Bronchial epithelial cell (primary cell): ENCODE results near the gene LRP2. TPM values are rescaled to one million over a fixed set of nuclear protein-coding genes. Genes with fewer than 3 reads are reported as not detected.

Experiments used
- DNase-seq: peaks from one replicate; pipeline ENCODE4 v3.0.0-alpha.2; 2010; ENCODE audit warnings: low read depth
- FAIRE-seq: peaks from 2 replicates; lab custom pipeline; 2011; peaks lifted over from hg19 to GRCh38; lab: Jason Lieb, UNC
- H3K27me3 ChIP-seq: 2 replicates; pipeline ENCODE4 v1.5.1; 2011; ENCODE audit warnings: low read length; ENCODE audit not compliant: control insufficient read depth, insufficient read depth
- H3K36me3 ChIP-seq: 2 replicates; pipeline ENCODE4 v1.5.1; 2011; ENCODE audit warnings: low read length; ENCODE audit not compliant: control insufficient read depth, insufficient read depth
- H3K4me3 ChIP-seq: 2 replicates; pipeline ENCODE4 v1.5.1; 2011; ENCODE audit warnings: mild to moderate bottlenecking, low read depth, low read length, control low read depth
- CTCF ChIP-seq: IDR thresholded peaks from 2 replicates; pipeline ENCODE4 v1.5.1; 2011; ENCODE audit warnings: mild to moderate bottlenecking, moderate library complexity, low read length, control low read depth, inconsistent platforms; ENCODE audit not compliant: insufficient read depth, severe bottlenecking
- total RNA-seq: library from RNA; depleted of rRNA; stranded (reverse); fragments of >200 nt; gene quantifications from 2 replicates; pipeline ENCODE4 v1.2.1, GENCODE V29; 2014

The LRP2 gene
- total RNA-seq, 1 donor from 2014 or later, result not detected

GRCh38 chr2:169091256-169091655 is 271.1 kb downstream of the LRP2 start:
- TF ChIP-seq CTCF, result no peak
- H3K27me3 ChIP-seq, result no peaks in the 10 kb centered on the region
- no peak overlapping the region for H3K4me3 ChIP-seq
- H3K36me3 ChIP-seq, result no peaks in the 10 kb centered on the region
- no peak for FAIRE-seq
- DNase-seq, result peak; percentile 43

GRCh38 chr2:169090133-169090820 is 272.1 kb downstream of the LRP2 start:
- FAIRE-seq, result no peak
- no peaks in the 10 kb centered on the region for H3K36me3 ChIP-seq
- H3K4me3 ChIP-seq, result no peak overlapping the region
- no peaks in the 10 kb centered on the region for H3K27me3 ChIP-seq
- DNase-seq, result no peak
- TF ChIP-seq CTCF, result no peak

GRCh38 chr2:169089182-169089581 is 273.2 kb downstream of the LRP2 start:
- DNase-seq, result no peak
- FAIRE-seq, result no peak
- no peaks in the 10 kb centered on the region for H3K27me3 ChIP-seq
- no peaks in the 10 kb centered on the region for H3K36me3 ChIP-seq
- H3K4me3 ChIP-seq, result no peak overlapping the region
- TF ChIP-seq CTCF, result no peak

- DNase-seq (no peak), FAIRE-seq (no peak)
- no peak overlapping the region for H3K4me3 ChIP-seq
- TF ChIP-seq CTCF, result no peak
- H3K36me3 ChIP-seq, result no peaks in the 10 kb centered on the region
- H3K27me3 ChIP-seq, result no peaks in the 10 kb centered on the region
These were observed 274.5 kb downstream of the LRP2 start for GRCh38 chr2:169087757-169088379.

GRCh38 chr2:169086893-169087467 is 275.4 kb downstream of the LRP2 start:
- H3K36me3 ChIP-seq, result no peaks in the 10 kb centered on the region
- no peak overlapping the region for H3K4me3 ChIP-seq
- FAIRE-seq (peak; percentile 13), DNase-seq (peak; percentile 59)
- no peak for TF ChIP-seq CTCF
- no peaks in the 10 kb centered on the region for H3K27me3 ChIP-seq
